ENCODE measurements around the gene ETV4.
"Not testable (repeated sequence)": the region's sequence is repeated elsewhere in the genome, so short reads cannot be mapped to it uniquely, and the experiment has no call there.

ETV4 gene

GRCh38 chr17:43509440-43509839 is 36.7 kb downstream of the ETV4 start:
- DNase-seq = not testable (repeated sequence)

GRCh38 chr17:43490621-43491020 is 55.5 kb downstream of the ETV4 start:
- no peak for DNase-seq

- DNase-seq = peak; percentile 98
These were observed 62.2 kb downstream of the ETV4 start, which contains the start of gene DHX8 for GRCh38 chr17:43483674-43484551. DHX8 (plus strand) TSS chr17:43483975; CDS start chr17:43484038, 63 bp downstream.

- no peak for DNase-seq
These were observed 63.8 kb downstream of the ETV4 start for GRCh38 chr17:43482103-43483012.

GRCh38 chr17:43479948-43480347 is 66.2 kb downstream of the ETV4 start:
- no peak for DNase-seq

Data from CD4-positive, alpha-beta T cell treated with Interleukin-6 for 4 hours (primary cell).